HCT116 (cell line): ENCODE results near the gene IL11.

Source experiments
- CEBPB ChIP-seq: IDR thresholded peaks from 2 replicates; pipeline ENCODE4 v1.6.1; 2012; ENCODE audit warnings: low read depth
- CTCF ChIP-seq, 3 experiments: fragments of 200-600 bp in 1 of 3; sonication (generic) in 1 of 3; IDR thresholded peaks in 2 of 3; conservative IDR thresholded peaks in 1 of 3; 2 replicates each; pipeline ENCODE4 v1.5.1; 2012 to 2017; ENCODE audit warnings: low read depth in 2 of 3, low read length in 2 of 3, antibody characterized with exemption in 1 of 3, borderline replicate concordance in 1 of 3, control low read depth in 1 of 3, mild to moderate bottlenecking in 1 of 3, mixed read lengths in 1 of 3, mixed run types in 1 of 3, moderate library complexity in 1 of 3; ENCODE audit not compliant: insufficient read depth in 1 of 3
- ELF1 ChIP-seq: IDR thresholded peaks from 2 replicates; pipeline ENCODE4 v1.6.1; 2012; ENCODE audit warnings: low read depth, borderline replicate concordance
- EZH2 ChIP-seq: fragments of 200-600 bp; sonication (generic); IDR thresholded peaks from 2 replicates; pipeline ENCODE4 v1.6.1; 2017; ENCODE audit warnings: antibody characterized with exemption, mixed run types
- EZH2phosphoT487 ChIP-seq: fragments of 200-600 bp; IDR thresholded peaks from 2 replicates; pipeline ENCODE4 v1.6.1; 2018; ENCODE audit warnings: antibody characterized with exemption, borderline replicate concordance
- JUND ChIP-seq: IDR thresholded peaks from 2 replicates; pipeline ENCODE4 v1.6.1; 2012
- MAX ChIP-seq: IDR thresholded peaks from 2 replicates; pipeline ENCODE4 v1.6.1; 2012
- POLR2A ChIP-seq: IDR thresholded peaks from 2 replicates; pipeline ENCODE4 v1.7.0; 2011; ENCODE audit warnings: borderline replicate concordance; ENCODE audit not compliant: insufficient read depth, insufficient read length; ENCODE audit errors: extremely low read depth
- POLR2AphosphoS5 ChIP-seq: IDR thresholded peaks from 2 replicates; pipeline ENCODE4 v1.6.1; 2011; ENCODE audit warnings: mild to moderate bottlenecking, low read depth, low read length, moderate library complexity
- REST ChIP-seq: IDR thresholded peaks from 2 replicates; pipeline ENCODE4 v1.6.1; 2012; ENCODE audit warnings: low read depth
- SP1 ChIP-seq: IDR thresholded peaks from 2 replicates; pipeline ENCODE4 v1.6.1; 2012; ENCODE audit warnings: low read depth
- SRF ChIP-seq: IDR thresholded peaks from 2 replicates; pipeline ENCODE4 v1.6.1; 2012; ENCODE audit warnings: low read depth
- TCF7L2 ChIP-seq: IDR thresholded peaks from 2 replicates; pipeline ENCODE4 v1.7.0; 2011; ENCODE audit warnings: borderline replicate concordance, inconsistent platforms; ENCODE audit not compliant: insufficient read depth, insufficient read length; ENCODE audit errors: extremely low read depth
- YY1 ChIP-seq: IDR thresholded peaks from 2 replicates; pipeline ENCODE4 v1.6.1; 2011; ENCODE audit warnings: low read length, low read depth, moderate library complexity, mild to moderate bottlenecking; ENCODE audit not compliant: insufficient replicate concordance; ENCODE audit errors: extremely low read depth

- TF ChIP-seq EZH2 (no peak), MAX (no peak), CTCF (IDR thresholded peaks at IDR 0.05 in 2 of 3, conservative IDR thresholded peaks at IDR 0.05 in 1 of 3; ENCODE audit: borderline replicate concordance in 1 of 3, insufficient read depth in 1 of 3, low read depth in 2 of 3, low read length in 2 of 3) (no peak), POLR2A (no peak), SP1 (no peak), ELF1 (no peak), YY1 (no peak), POLR2AphosphoS5 (no peak), REST (no peak), EZH2phosphoT487 (no peak), SRF (no peak), JUND (no peak), CEBPB (no peak), TCF7L2 (no peak)
These were observed 36.7 kb upstream of the IL11 start for GRCh38 chr19:55406826-55407549.
